Stimulated activated CD8-positive, alpha-beta memory T cell treated with anti-CD3 and anti-CD28 coated beads, Interleukin-15, amount 100 ng/mL, for 4 hours (primary cell): ENCODE results near the gene SLC4A9.
A peak's percentile ranks its signal among the peaks of the same experiment; 100 is the strongest.
"Not testable (repeated sequence)": the region's sequence is repeated elsewhere in the genome, so short reads cannot be mapped to it uniquely, and the experiment has no call there.

Experiments
- DNase-seq, 2 donors: peaks; one replicate each; pipeline ENCODE4 v3.0.0-alpha.2; 2020; ENCODE audit warnings: low read depth in 2 of 2

SLC4A9 gene

DNA sequence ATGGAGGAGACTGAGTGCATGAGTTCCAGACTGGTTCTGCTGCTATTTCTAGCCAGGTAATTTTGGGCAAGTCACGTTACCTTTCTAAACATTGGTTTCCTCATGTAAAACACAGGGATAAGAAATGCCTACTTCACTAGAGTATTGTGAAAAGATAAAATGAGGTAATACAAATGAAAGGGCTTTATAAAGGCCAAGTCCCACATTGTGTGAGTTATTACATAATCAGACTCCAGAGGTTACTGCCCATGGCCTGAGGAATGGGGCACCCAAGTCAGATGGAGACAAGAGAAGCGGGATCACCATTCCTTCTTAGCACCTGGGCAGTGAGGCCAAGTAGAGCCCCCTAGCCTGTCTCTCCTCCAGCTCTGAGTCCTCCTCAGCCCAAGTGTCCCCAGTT, 21.1 kb upstream of the SLC4A9 start:
- DNase-seq: no peak

DNA sequence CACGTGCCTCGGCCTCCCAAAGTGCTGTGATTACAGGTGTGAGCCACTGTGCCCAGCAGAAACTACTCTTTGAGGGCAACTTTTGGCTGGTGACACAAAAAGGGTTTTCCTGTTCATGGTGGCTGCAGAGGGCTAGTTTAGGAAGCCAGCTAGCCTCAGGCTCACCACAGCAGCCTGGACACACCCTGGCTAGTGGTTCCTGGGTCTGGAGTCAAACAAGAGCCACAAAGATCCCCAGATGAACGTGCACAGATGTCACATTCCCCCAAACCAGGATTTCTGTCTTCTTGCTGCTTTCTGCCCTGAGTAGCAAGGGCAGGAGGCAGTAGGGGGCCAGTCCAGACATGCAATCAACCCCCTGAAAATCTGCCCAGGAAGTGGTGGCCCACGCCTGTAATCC, 20.4 kb upstream of the SLC4A9 start:
- no peak for DNase-seq

DNA sequence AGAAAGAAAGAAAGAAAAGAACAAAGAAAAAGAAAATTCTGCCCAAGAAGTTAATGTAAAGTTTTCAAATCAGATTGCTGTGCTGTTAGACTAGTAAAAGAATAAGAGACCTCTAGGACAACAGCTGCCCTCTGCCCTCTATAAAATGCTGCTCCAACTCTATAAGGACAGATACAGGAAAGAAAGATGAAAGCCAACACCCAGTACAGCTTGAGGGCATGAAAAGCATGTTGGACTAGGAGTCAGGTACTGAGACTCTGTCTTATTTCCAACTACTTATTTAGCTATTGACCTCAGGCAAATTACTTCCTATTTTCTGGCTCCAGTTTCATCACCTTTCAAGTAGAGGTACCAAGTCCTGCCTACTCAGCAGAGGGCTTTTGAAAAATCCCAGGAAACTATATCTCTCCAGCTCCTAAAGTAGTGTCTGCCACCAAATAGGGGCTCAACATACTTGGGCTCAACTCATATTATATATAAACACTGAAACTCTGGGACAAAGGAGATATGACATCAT, 19.3 kb upstream of the SLC4A9 start:
- no peak for DNase-seq

DNA sequence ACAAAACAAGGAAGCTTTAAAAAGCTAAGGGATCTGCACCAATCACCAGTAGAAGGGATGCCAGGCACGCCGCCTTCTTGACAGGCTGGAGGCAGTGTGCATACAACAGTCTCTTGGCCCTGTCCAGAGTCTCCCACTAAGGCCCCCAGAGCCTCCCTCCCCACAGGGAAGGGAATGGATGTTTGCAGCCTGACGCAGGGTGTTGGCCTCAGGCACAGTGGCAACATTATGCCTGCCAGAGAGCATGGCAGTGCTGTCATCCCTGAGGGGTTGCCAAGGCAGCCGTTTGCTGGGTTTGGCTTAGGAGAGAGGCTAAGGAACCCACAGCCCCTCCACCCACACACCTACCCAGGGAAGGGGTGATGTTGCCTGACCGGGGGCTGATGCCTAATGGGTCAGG, 18.4 kb upstream of the SLC4A9 start:
- no peak for DNase-seq

DNA sequence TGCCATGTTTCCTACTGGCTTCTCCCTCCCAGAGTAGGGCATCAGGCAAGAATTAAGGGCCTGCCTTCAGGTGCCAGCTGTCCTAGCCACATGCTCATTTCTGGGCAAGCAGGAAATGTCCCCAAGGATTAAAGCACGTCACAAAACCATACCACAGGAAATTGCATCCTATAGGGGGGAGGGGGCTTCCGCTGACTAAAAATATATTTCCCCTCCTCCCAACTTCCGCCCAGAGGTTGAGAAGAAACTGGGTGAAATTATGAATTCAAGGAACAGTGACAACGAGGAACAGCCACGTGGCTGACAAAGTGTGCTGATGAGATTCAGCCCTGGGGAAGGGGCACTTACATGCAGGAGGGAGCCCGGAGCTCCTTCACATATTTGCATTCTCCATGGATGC, 17.7 kb upstream of the SLC4A9 start:
- no peak for DNase-seq

DNA sequence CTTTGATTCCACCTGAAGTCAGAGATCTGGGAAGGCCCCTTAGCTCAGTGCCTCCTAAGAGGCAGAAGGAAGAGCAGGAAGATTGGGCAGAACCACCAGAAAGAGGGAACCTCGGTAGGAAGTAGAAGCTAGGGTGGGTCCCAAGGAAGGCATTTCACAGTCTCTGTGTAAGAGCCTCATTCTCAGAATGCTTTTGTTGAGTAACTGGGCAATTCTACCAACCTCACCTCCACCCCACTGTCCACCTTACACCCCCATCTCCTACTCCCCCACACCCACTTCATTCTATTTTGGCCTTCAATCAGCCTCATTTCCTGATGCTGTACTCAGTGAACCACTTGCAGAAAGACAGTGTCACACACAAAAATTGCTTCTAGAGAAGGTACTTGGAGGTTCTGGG, 17.1 kb upstream of the SLC4A9 start:
- DNase-seq: no peak

DNA sequence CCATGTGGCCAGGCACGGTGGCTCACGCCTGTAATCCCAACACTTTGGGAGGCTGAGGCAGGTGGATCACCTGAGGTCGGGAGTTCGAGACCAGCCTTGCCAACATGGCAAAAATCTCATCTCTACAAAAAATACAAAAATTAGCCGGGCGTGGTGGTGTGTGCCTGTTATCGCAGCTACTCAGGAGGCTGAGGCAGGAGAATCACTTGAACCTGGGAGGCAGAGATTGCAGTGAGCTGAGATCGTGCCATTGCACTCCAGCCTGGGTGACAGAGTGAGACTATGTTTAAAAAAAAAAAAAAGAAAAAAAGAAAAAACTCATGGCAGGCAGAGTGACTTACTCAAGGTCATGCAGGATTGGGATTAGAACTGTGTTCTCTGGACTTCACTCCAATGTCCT, 16.1 kb upstream of the SLC4A9 start:
- not testable (repeated sequence) for DNase-seq

DNA sequence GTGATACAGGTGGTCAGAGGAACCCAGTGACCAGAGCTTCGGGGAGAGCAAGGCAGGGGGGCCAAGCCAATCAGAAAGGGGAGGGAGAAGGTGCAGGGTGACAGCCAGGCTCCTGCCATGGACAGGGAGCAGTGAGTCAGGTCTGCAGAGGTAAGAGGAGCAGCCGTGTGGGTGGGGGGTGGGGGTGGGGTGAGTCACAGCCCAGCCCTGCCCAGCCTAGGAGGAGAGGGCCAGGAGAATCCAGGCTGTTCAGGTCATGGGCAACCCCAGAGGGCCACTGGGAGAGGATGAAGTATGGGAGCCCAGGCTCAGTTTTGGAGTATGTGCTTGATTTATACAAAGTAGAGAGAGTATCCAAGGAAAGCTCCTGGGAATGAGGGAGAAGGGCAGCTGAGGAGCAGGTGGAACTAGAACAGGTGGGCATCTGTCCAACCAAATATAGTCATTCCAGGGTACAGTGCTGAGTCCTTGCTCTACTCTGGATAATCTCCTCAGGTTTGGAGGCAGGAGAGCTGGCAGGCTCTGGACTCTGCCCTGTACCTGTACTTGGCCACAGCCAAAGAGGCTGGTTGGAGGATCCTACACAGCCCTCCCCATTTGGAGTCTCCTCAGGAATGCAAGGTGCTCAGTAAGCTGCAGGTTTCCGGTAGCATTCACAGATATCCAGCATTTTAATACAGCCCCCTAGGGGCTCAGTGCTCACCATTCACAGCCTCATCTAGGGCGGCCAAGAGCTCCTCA, 15.1 kb upstream of the SLC4A9 start:
- DNase-seq: no peak

DNA sequence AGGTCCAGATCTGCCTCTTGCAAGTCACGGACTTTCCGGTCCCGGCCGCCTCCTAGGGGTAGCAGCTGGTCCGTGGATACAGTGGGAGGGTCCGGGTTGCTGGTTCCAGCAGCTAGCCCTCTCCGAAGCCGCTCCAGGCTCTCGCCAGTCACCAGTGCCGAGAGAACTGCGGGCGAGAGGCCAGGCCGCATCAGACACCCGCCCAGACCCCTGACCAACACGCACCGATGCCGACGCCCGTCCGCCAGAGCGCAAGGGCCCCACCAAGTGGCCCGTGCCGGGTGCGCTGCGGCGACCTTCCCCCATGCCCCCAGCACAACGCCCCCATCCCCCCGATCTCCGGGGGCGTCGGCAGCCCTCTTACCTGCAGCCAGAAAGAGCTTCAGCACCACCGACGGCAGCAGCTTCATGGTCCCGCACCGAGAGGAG, 14.1 kb upstream of the SLC4A9 start:
- DNase-seq: peak in 1 of 2 donors; percentile 11

DNA sequence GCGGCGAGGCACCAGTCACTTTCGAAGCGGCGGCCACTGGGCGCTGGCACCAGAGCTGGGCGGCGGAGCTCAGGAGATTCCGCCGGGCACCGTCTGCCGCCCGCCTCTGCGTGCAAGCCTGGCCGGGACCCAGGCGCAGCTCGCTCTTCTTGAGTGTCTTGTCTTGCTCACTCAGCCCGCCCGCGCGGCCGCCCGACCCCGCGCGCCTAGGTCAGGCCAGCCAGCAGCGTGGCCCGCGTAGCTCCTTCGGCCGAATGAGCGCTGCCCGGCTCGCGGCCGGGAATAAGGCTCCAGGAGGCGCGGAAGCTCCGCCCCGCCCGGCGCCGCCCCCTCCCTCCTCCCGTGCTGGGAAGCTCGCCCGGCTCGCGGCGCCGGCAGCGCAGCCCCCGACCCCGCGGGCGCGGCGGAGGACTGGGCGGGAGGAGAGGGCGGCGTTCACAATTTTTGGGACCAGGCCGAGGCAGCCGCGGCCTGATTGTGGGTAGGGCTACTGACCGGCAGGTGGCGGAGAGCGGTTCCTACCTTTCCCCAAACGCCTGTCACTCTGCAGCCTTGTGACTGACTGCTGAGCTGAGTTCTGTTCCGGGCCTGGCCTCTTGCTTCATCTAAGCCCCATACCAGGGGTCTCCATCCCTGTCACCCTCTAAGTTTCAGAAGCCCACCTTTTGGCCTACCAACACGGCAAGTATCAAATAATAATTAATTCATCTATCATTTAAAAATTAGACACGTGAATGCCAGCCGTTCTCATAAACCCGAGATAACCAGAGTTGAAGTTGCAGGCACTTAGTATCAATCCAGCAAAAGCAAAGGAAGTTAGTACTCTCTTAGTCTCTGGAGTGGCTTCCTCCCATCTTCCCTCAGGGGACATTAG, 13.4 kb upstream of the SLC4A9 start, which contains the start of gene HBEGF:
Gene HBEGF (minus strand): TSS at position 256 of the 874 bp plus-strand sequence. CDS start 275 bp downstream, outside the sequence.
- DNase-seq: peak in 1 of 2 donors; percentile 15

DNA sequence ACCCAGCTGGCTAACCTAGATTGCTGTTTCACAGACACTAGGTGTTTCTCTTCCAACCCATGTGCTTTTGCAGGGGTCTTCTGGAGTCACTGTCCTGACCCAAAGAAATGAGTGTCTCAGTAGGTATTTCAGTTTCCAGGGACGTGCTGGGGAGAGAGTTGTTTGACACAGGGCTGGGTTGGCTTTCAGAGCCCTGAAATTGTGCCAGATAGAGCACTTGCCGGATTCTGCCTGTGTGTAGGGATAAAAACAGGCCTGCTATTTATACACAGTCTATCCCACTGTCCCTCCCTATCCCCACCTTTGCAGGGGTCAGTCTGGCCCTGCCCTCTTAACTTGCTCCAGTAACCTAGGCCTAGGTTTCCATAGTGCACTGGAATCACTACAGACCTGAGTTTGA, 12.6 kb upstream of the SLC4A9 start:
- no peak for DNase-seq

DNA sequence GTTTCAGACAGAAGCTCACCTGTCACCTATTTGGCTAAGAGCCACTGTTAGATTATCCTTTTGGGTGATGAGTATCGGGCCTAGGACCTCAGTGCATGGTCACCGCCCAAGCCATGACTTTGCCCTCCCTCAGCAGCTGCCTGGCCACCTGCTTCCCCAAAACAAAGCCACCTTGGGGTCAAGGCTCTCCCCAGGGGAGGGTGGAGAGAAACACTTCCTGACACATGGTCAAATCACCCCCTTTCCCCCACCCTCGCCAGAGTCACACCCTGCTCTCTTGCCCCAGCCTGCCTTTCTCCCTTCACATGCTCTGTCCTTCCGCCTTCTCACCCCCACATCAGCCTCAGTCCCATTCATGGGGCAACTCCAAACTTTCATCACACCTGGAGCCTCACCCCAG, 11.9 kb upstream of the SLC4A9 start:
- no peak for DNase-seq

DNA sequence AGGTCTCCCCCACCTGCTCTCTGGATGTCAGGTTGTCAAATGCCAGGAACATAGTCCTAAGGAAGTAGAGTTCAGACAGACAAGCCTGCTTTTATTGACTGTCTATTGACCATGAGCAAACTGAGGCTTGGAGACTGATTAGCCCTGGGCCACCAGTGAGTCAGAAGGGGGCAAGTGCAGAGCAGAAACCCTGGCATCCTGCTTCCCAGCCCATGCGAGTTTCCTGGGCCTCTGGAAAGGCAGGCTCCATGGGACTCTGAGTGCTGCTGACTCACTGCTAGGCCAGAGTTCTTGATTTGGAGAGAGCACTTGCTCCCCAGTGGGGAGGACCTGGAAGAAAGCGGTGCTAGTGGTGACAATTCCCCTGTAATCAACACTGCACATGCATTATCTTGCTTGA, 10.8 kb upstream of the SLC4A9 start:
- DNase-seq: no peak

DNA sequence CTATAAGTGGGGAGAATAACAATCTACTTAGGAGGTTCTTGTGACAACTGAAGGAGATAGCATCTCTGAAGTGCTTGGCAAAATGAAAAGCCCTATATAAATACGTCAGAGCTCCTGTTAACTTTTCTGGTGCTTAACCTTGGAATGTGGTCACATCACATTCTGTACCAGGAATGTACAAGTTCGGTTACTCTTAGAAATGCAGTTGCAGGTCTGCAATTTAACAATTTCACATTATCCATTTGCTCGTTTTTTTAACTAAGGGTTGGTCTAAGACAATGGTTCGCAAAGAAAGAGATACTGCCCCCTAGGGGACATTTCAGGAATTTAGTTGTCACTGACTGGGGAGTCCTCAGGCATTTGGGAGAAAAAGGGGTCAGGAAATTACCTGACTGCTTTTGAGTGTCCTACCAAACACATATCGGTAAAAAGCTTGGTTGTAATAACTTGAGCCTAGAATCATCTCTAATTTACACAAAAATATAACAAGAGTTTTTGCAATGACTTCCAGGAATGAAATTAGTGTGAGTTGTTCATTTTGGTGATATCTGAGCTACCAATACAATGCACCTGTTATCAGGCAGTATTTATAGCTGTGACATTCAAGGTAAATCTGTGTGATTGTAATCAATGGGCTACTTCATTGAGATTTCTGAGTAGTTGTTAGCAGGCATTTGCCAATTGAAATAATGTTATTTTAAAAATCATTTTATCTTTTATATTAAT, 8.2 kb upstream of the SLC4A9 start:
- peak in 1 of 2 donors; percentile 36 for DNase-seq

DNA sequence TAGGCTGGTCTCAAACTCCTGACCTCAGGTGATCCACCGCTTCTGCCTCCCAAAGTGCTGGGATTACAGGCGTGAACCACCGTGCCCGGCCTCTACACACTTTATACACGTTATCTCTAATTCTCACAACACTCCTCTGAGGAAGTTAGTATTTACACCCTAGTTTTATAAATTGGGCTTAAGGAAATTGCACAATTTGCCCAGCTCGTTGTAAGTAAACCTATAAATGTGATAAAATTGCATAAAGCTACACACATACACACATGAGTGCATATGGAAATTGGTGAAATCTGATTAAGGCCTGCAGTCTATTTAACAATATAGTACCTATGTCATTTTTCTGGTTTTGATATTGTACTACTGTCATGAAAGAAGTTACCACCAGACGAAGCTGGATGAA, 4.4 kb upstream of the SLC4A9 start:
- no peak for DNase-seq

DNA sequence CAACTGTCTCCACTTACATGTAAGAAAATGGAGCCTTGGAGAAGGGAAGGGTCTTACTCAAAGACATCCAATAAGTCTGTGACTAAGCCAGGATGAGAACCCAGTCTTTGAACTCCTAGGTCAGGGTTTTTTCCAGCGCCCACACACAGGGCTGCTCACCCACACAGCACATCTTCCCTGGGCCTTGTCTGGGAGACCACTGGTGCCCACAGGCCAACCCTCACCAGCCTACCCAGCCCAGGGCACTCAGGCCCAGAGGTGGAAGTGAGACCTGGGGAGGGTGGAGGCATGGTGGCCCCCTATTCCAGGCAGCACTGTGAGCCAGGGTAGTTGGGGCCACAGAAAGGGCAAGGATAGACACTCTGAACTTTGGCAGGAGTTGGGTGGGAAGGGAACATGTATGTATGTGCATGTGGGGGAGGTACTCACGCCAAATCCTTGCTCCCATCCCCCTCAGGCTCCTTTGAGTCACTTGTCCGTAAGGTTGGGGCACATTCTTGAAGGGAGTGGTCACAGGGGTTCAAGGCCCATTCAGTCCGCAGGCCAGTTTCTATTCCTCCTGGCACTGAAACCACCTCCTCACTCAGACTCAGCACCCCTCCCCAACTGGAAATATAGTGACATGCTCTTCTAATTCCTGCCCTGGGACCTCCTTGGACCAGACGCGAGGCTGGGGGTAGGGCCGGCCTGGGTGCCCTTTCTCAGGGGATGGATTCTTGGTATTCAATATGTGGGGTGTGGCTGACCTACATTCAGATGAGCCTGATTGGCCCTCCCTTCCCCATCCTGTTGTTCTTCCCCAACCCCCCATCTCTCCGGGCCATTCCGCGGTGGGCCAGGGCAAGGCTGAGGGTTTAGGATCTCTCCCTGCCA, 2.9 kb upstream of the SLC4A9 start:
- DNase-seq: no peak

DNA sequence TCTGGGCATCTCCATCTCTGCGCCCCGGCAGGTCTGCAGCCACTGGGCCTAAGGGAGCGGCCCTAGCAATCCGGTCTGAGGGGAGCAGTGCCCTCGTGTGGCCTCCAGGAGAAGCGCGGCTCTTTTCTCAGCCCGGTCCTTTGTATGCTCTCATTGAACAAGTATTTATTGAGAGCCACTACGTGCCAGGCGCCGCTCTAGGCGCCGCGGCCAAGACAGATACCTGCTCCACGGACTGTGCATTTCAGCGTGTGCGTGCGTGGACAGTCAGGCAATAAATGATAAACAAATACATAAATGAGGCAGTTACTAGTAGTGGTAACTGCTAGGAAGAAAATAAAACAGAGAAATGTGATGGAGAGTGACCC, 2.3 kb upstream of the SLC4A9 start:
- DNase-seq: peak; percentile 35 to 45

DNA sequence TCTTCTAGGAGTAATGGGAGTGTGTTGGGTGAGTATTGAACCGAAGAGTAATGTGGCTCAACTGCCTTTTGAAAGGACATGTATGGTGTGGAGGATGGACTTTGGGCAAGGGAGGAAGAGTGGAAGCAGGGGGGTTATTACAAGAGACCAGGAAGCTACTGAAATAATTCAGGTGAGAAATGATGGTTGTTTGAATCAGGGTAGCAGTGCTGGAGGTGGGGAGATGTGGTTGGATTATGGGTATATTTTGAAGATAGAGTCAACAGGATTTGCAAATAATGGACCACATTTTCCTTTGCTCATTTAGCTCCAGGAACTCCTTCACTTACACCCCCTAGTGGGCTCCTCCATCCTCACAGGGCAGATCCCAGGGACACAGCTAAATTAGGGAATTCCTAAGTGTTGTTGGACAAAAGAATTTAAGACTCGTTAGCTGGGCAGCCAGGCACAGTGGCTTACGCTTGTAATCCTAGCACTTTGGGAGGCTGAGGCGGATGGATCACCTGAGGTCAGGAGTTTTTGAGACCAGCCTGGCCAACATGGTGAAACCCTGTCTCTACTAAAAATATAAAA, 1.2 kb upstream of the SLC4A9 start:
- DNase-seq: no peak

DNA sequence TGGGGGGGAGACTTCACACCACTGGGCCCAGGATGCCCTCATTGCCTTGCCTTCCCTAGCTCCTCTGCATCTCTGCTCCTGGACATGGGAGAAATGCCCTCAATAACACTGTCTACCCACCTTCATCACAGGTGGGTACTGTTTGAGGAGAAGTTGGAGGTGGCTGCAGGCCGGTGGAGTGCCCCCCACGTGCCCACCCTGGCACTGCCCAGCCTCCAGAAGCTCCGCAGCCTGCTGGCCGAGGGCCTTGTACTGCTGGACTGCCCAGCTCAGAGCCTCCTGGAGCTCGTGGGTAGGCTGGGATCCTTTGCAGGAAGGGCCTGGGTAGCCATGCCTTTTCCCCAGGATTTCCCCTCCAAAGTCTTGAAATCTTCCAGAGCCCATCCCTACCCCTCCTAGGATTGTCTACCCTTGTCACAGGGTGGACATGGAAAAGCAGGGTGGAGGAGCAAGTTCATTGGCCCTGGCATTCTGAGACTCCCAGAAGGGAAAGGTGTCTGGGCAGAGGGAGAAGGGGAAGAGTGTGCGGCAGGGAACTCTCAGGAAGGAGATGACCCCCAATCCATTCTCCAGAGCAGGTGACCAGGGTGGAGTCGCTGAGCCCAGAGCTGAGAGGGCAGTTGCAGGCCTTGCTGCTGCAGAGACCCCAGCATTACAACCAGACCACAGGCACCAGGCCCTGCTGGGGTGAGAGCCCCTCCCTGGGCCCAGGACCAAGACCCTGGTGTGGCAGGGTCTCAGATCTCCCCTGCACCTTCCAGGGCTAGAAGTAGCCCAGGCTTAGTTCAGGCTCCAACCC, 886 bp downstream of the SLC4A9 start:
- DNase-seq: no peak

DNA sequence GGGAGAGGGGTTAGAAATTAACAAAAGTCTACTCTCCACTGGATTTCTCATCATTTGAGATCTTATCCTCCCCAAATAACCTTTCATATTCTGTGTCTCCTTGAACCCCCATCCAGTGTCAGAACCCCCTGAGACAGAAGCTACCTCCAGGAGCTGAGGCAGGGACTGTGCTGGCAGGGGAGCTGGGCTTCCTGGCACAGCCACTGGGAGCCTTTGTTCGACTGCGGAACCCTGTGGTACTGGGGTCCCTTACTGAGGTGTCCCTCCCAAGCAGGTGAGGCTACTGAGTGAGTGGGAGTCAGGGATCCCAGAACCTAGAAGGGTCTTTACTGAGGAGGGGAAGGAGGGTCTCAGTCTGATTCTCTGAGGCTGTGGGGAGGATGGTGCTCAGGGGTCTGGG, 1.9 kb downstream of the SLC4A9 start:
- DNase-seq: no peak
